ENCODE results near the gene ANKRD63.

Gene ANKRD63

GRCh38 chr15:40306371-40306770 is 23.5 kb upstream of the ANKRD63 start:
- H2BK5ac ChIP-seq (ENCODE audit: low read length) = no peak overlapping the region
- no peak overlapping the region for H3K4me3 ChIP-seq (ENCODE audit: low read length)
- H4K8ac ChIP-seq (ENCODE audit: low read depth, low read length) = no peak overlapping the region
- H3K4ac ChIP-seq (ENCODE audit: low read depth, low read length) = no peak overlapping the region
- H2AK5ac ChIP-seq (ENCODE audit: low read length) = no peak overlapping the region
- H3K27me3 ChIP-seq (ENCODE audit: insufficient read depth, low read length, poor library complexity) = no peaks in the 10 kb centered on the region
- H3K79me1 ChIP-seq (ENCODE audit: low read length) = no peaks in the 10 kb centered on the region
- H4K5ac ChIP-seq (ENCODE audit: low read length) = no peak overlapping the region
- no peak overlapping the region for H3K27ac ChIP-seq (ENCODE audit: low read depth, low read length)
- H3K56ac ChIP-seq (ENCODE audit: low read length) = no peak overlapping the region
- H3K36me3 ChIP-seq (ENCODE audit: control insufficient read depth, insufficient read depth, low read length) = no peaks in the 10 kb centered on the region
- no CpG with 5 or more reads among the region's 5 CpGs for WGBS (ENCODE audit: extremely low coverage, insufficient coverage, low lambda C conversion rate)
- no peaks in the 10 kb centered on the region for H3K79me2 ChIP-seq (ENCODE audit: control insufficient read depth, insufficient read depth, low read length)
- H3K4me1 ChIP-seq (ENCODE audit: control insufficient read depth, low read depth, low read length) = peaks cover 9% of the 10 kb centered on the region
- no peak for DNase-seq
- no peak overlapping the region for H2BK15ac ChIP-seq (replicated peaks; ENCODE audit: low read depth)
- no peak overlapping the region for H3K18ac ChIP-seq (ENCODE audit: low read length)
- H3K9ac ChIP-seq (ENCODE audit: low read length) = no peak overlapping the region
- H3K23ac ChIP-seq (ENCODE audit: low read length) = no peak overlapping the region
- H3K4me2 ChIP-seq (ENCODE audit: low read length) = no peak overlapping the region
- H2BK120ac ChIP-seq (ENCODE audit: low read depth, low read length) = no peak overlapping the region

DNA sequence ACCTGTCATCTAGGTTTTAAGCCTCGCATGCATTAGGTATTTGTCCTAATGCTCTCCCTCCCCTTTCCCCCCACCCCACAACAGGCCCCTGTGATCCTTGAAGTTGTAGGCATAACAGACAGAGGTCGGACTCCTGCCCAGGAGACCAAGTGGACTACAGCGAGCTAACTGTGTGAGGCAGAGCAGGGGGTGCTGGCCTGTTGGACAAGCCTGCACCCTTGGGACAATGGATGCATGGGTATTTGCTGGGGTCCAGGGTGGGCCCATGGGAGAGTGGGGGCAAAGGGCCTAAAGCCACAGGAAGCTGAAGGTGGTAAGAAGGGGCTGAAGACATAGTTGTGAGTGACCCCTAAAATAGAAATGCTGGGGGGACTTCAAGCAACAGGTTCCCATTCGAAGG is 22.4 kb upstream of the ANKRD63 start:
- H3K56ac ChIP-seq (ENCODE audit: low read length) = no peak overlapping the region
- H3K23ac ChIP-seq (ENCODE audit: low read length) = no peak overlapping the region
- H3K79me2 ChIP-seq (ENCODE audit: control insufficient read depth, insufficient read depth, low read length) = no peaks in the 10 kb centered on the region
- WGBS (ENCODE audit: extremely low coverage, insufficient coverage, low lambda C conversion rate) = no CpG with 5 or more reads among the region's 4 CpGs
- H3K36me3 ChIP-seq (ENCODE audit: control insufficient read depth, insufficient read depth, low read length) = no peaks in the 10 kb centered on the region
- H3K9ac ChIP-seq (ENCODE audit: low read length) = no peak overlapping the region
- H3K79me1 ChIP-seq (ENCODE audit: low read length) = no peaks in the 10 kb centered on the region
- no peak overlapping the region for H2BK15ac ChIP-seq (replicated peaks; ENCODE audit: low read depth)
- DNase-seq = no peak
- H3K4me3 ChIP-seq (ENCODE audit: low read length) = no peak overlapping the region
- H2BK120ac ChIP-seq (ENCODE audit: low read depth, low read length) = no peak overlapping the region
- H3K4me2 ChIP-seq (ENCODE audit: low read length) = no peak overlapping the region
- H3K18ac ChIP-seq (ENCODE audit: low read length) = no peak overlapping the region
- H3K27ac ChIP-seq (ENCODE audit: low read depth, low read length) = no peak overlapping the region
- H4K5ac ChIP-seq (ENCODE audit: low read length) = no peak overlapping the region
- no peaks in the 10 kb centered on the region for H3K27me3 ChIP-seq (ENCODE audit: insufficient read depth, low read length, poor library complexity)
- no peak overlapping the region for H2AK5ac ChIP-seq (ENCODE audit: low read length)
- H2BK5ac ChIP-seq (ENCODE audit: low read length) = no peak overlapping the region
- H4K8ac ChIP-seq (ENCODE audit: low read depth, low read length) = no peak overlapping the region
- no peak overlapping the region for H3K4ac ChIP-seq (ENCODE audit: low read depth, low read length)
- peaks cover 9% of the 10 kb centered on the region for H3K4me1 ChIP-seq (ENCODE audit: control insufficient read depth, low read depth, low read length)

DNA sequence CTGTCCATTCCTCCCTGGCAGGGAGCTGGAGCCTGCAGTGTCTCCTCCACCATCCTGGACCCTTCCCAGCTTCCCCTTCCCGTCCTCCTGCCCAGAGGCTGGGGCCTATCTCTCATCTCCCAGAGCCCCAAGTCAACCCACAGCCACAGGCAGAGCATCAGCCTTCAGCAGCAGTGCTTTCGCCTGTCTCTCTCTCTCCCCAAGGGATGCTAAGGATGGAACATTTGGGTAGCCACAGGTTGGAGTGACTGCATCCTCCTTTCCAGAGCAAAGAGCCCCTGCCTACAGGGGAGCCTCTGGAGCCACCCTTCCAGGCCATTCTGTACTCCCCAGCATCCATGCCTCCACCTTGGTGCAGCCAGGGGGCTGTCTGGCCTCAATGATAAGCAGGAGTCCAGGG is 20.7 kb upstream of the ANKRD63 start:
- Histone ChIP-seq H3K4ac (ENCODE audit: low read depth, low read length) (no peak overlapping the region), H3K27ac (ENCODE audit: low read depth, low read length) (no peak overlapping the region), H3K27me3 (ENCODE audit: insufficient read depth, low read length, poor library complexity) (no peaks in the 10 kb centered on the region), H3K56ac (ENCODE audit: low read length) (no peak overlapping the region), H3K4me1 (ENCODE audit: control insufficient read depth, low read depth, low read length) (peaks cover 7% of the 10 kb centered on the region), H3K79me1 (ENCODE audit: low read length) (no peaks in the 10 kb centered on the region), H4K5ac (ENCODE audit: low read length) (no peak overlapping the region), H2BK5ac (ENCODE audit: low read length) (no peak overlapping the region), H3K23ac (ENCODE audit: low read length) (no peak overlapping the region), H3K4me2 (ENCODE audit: low read length) (no peak overlapping the region), H3K9ac (ENCODE audit: low read length) (no peak overlapping the region), H4K8ac (ENCODE audit: low read depth, low read length) (no peak overlapping the region), H3K36me3 (ENCODE audit: control insufficient read depth, insufficient read depth, low read length) (no peaks in the 10 kb centered on the region), H3K4me3 (ENCODE audit: low read length) (no peak overlapping the region), H2BK120ac (ENCODE audit: low read depth, low read length) (no peak overlapping the region), H3K18ac (ENCODE audit: low read length) (no peak overlapping the region), H3K79me2 (ENCODE audit: control insufficient read depth, insufficient read depth, low read length) (no peaks in the 10 kb centered on the region), H2AK5ac (ENCODE audit: low read length) (no peak overlapping the region), H2BK15ac (replicated peaks; ENCODE audit: low read depth) (no peak overlapping the region)
- no CpG with 5 or more reads among the region's 2 CpGs for WGBS (ENCODE audit: extremely low coverage, insufficient coverage, low lambda C conversion rate)
- DNase-seq = no peak

DNA sequence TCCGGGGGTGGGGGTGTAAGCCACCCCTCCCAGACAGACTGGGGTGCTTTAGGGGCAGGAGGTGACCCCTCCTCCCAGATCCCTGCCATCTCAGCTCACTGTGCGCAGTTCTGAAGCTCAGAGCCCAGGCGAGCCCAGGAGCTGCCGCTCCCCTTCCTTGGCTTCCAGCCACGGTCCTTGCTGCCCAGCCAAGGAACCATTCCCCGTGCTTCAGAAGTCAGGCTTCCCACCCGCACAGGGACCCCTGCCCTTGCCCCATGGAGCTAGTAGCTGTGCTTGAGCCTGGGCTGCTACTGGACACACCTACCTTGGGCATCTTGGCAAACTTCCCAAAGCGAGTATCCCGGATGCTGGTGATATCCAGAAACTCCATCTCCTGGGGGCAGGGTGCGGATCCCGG is 20.1 kb upstream of the ANKRD63 start:
- Histone ChIP-seq H3K79me1 (ENCODE audit: low read length) (no peaks in the 10 kb centered on the region), H3K18ac (ENCODE audit: low read length) (no peak overlapping the region), H2BK120ac (ENCODE audit: low read depth, low read length) (no peak overlapping the region), H3K27ac (ENCODE audit: low read depth, low read length) (no peak overlapping the region), H2BK15ac (replicated peaks; ENCODE audit: low read depth) (no peak overlapping the region), H2BK5ac (ENCODE audit: low read length) (no peak overlapping the region), H3K27me3 (ENCODE audit: insufficient read depth, low read length, poor library complexity) (no peaks in the 10 kb centered on the region), H2AK5ac (ENCODE audit: low read length) (no peak overlapping the region), H3K4me3 (ENCODE audit: low read length) (no peak overlapping the region), H3K4me1 (ENCODE audit: control insufficient read depth, low read depth, low read length) (peaks cover 6% of the 10 kb centered on the region), H3K9ac (ENCODE audit: low read length) (no peak overlapping the region), H3K4ac (ENCODE audit: low read depth, low read length) (no peak overlapping the region), H3K56ac (ENCODE audit: low read length) (no peak overlapping the region), H3K4me2 (ENCODE audit: low read length) (no peak overlapping the region), H4K5ac (ENCODE audit: low read length) (no peak overlapping the region), H3K36me3 (ENCODE audit: control insufficient read depth, insufficient read depth, low read length) (no peaks in the 10 kb centered on the region), H3K23ac (ENCODE audit: low read length) (no peak overlapping the region), H4K8ac (ENCODE audit: low read depth, low read length) (no peak overlapping the region), H3K79me2 (ENCODE audit: control insufficient read depth, insufficient read depth, low read length) (no peaks in the 10 kb centered on the region)
- no CpG with 5 or more reads among the region's 11 CpGs for WGBS (ENCODE audit: extremely low coverage, insufficient coverage, low lambda C conversion rate)
- no peak for DNase-seq

DNA sequence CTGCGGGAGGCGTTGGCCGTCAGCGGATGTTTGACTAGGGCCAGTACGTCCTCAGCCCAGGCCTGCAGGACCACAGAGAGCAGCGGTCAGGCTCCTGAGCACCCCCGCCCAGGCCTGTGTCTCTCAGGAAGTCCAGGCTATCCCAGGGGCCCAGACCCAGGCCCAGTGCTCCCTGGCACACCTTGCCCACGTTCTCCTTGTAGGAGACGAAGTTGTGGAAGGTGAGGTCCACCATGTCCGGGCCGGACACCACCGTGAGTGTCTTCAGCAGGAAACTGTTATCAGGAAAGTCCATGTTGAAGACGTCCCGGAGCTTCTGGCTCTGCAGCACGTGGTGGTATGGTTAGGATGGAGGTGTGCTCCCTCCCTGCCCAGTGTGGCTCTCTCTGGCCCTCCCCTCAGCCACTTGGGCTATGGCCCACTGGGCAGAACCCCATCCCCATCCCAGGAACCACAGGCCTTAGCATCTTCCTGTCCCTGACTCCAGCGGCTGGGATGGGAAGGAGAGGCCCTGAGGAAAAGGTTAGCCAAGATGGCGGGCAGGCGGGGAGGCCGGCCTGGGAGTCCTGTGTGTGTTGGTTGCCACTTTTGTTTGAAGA is 19.5 kb upstream of the ANKRD63 start:
- Histone ChIP-seq H3K23ac (ENCODE audit: low read length) (no peak overlapping the region), H2BK15ac (replicated peaks; ENCODE audit: low read depth) (no peak overlapping the region), H4K8ac (ENCODE audit: low read depth, low read length) (no peak overlapping the region), H3K4ac (ENCODE audit: low read depth, low read length) (no peak overlapping the region), H3K4me3 (ENCODE audit: low read length) (no peak overlapping the region), H3K4me2 (ENCODE audit: low read length) (no peak overlapping the region), H3K27ac (ENCODE audit: low read depth, low read length) (no peak overlapping the region), H3K36me3 (ENCODE audit: control insufficient read depth, insufficient read depth, low read length) (no peaks in the 10 kb centered on the region), H2BK120ac (ENCODE audit: low read depth, low read length) (no peak overlapping the region), H3K56ac (ENCODE audit: low read length) (peak overlapping the region; percentile 61), H3K27me3 (ENCODE audit: insufficient read depth, low read length, poor library complexity) (no peaks in the 10 kb centered on the region), H3K18ac (ENCODE audit: low read length) (no peak overlapping the region), H4K5ac (ENCODE audit: low read length) (no peak overlapping the region), H2AK5ac (ENCODE audit: low read length) (peak overlapping the region; percentile 39), H3K4me1 (ENCODE audit: control insufficient read depth, low read depth, low read length) (peaks cover 5% of the 10 kb centered on the region), H3K9ac (ENCODE audit: low read length) (peak overlapping the region; percentile 35), H2BK5ac (ENCODE audit: low read length) (no peak overlapping the region), H3K79me2 (ENCODE audit: control insufficient read depth, insufficient read depth, low read length) (no peaks in the 10 kb centered on the region), H3K79me1 (ENCODE audit: low read length) (no peaks in the 10 kb centered on the region)
- WGBS (ENCODE audit: extremely low coverage, insufficient coverage, low lambda C conversion rate) = no CpG with 5 or more reads among the region's 19 CpGs
- DNase-seq = no peak
